Choroid plexus epithelial cell (primary cell): ENCODE results near the gene CHST13.

Experiments used
- DNase-seq: peaks from one replicate; pipeline ENCODE4 v3.0.0-alpha.2; 2010; ENCODE audit warnings: low read depth
- H3K4me3 ChIP-seq: 2 replicates; pipeline ENCODE4 v1.5.1; 2011; ENCODE audit warnings: low read depth, mild to moderate bottlenecking, control low read depth, low read length, moderate library complexity
- CTCF ChIP-seq: conservative IDR thresholded peaks from 2 replicates; pipeline ENCODE4 v1.5.1; 2011; ENCODE audit warnings: low read depth, mild to moderate bottlenecking, control low read depth, inconsistent platforms, low read length, moderate library complexity

The CHST13 gene

GRCh38 chr3:126567696-126568438 lies 43.9 kb downstream of the CHST13 start:
- TF ChIP-seq CTCF, result no peak
- DNase-seq, result no peak
- no peak overlapping the region for H3K4me3 ChIP-seq

DNA sequence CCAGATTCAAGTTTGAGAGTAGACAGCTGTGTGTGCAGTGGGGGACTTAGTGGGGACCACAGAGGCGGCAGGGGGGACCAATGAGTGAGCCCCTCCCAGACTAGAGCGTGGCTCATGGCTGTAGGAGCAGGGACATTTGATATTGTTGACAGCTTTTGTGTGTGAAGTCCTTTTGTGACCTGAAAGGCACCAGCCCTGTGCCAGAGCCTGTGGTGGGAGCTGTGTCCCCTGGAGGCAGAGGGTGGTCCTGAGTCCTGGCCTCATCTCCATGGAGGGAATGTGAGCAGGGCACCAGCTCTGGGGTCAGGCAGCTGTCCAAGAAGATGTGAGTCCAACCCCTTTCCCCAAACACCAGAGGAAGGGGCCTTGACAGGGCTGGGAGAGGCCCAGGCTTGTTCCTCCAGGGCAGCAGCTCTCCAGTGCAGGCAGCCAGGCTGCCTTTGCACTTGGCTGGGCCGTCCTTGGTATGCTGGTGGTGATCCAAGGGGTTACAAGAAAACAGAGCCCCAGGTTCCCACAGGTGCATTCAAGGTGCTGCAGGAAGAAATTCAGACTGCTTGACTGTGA lies 44.9 kb downstream of the CHST13 start:
- H3K4me3 ChIP-seq, result no peak overlapping the region
- no peak for DNase-seq
- no peak for TF ChIP-seq CTCF

- no peak for TF ChIP-seq CTCF
- H3K4me3 ChIP-seq, result no peak overlapping the region
- DNase-seq, result no peak
Observed at GRCh38 chr3:126569390-126569975, 45.5 kb downstream of the CHST13 start.

- TF ChIP-seq CTCF, result peak; percentile 3
- DNase-seq, result no peak
Observed at GRCh38 chr3:126570103-126570541, 46.2 kb downstream of the CHST13 start.

GRCh38 chr3:126571078-126571477 lies 47.1 kb downstream of the CHST13 start:
- H3K4me3 ChIP-seq, result no peak overlapping the region
- TF ChIP-seq CTCF, result no peak
- DNase-seq, result no peak

More at GRCh38 chr3:126570103-126570541, 46.2 kb downstream of the CHST13 start:
- H3K4me3 ChIP-seq, result no peak overlapping the region

- no peak for DNase-seq
- H3K4me3 ChIP-seq, result no peak overlapping the region
- TF ChIP-seq CTCF, result no peak
Observed at GRCh38 chr3:126573492-126574117, 49.6 kb downstream of the CHST13 start.
